ENCODE results near the gene ACO1. TPM values are rescaled to one million over a fixed set of nuclear protein-coding genes. Genes with fewer than 3 reads are reported as not detected.

ACO1 gene
- total and polyA plus RNA-seq, 4 donors: 41.3 to 78.5 (median 59.5) TPM

DNA sequence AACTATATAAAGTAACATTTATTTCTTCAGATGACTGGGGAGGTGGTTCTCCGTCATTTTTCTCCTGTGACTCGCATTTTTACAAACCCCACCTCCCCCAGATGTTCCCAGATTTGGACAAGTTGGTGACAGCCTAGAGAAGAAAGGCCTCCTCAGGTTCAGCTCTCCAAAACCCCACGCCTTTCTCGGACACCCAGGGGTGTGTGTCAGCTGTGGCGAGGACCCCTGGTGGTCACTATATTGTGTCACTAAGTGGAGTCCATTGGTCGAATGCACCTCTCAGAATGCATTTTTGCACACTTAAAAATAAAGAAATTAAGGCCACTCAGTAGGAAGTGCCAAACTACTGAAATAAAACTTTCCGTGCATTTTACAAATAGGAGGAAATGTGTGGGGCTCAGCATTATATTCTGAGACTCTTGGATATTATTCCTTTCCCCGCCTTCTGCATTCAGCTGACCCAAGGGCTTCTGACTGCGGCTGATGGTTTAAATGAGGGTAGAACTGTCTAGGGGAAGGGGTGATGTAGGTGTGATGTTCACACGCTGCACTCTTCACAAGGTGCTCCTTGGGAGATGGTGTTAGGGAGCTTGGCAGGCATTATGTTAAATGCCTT, 47.6 kb downstream of the ACO1 start (continued):
- TF ChIP-seq, protein P1, sequence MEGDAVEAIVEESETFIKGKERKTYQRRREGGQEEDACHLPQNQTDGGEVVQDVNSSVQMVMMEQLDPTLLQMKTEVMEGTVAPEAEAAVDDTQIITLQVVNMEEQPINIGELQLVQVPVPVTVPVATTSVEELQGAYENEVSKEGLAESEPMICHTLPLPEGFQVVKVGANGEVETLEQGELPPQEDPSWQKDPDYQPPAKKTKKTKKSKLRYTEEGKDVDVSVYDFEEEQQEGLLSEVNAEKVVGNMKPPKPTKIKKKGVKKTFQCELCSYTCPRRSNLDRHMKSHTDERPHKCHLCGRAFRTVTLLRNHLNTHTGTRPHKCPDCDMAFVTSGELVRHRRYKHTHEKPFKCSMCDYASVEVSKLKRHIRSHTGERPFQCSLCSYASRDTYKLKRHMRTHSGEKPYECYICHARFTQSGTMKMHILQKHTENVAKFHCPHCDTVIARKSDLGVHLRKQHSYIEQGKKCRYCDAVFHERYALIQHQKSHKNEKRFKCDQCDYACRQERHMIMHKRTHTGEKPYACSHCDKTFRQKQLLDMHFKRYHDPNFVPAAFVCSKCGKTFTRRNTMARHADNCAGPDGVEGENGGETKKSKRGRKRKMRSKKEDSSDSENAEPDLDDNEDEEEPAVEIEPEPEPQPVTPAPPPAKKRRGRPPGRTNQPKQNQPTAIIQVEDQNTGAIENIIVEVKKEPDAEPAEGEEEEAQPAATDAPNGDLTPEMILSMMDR (IDR thresholded peaks at IDR 0.05; ENCODE audit: low read depth, low read length, missing input control): peak; percentile 48

GRCh38 chr9:32434892-32435291, 50.4 kb downstream of the ACO1 start:
- WGBS: 72% methylated on average over 6 of the region's 6 CpGs

More at GRCh38 chr9:32434892-32435291, 50.4 kb downstream of the ACO1 start:
- Histone ChIP-seq H3K9me3 (ENCODE audit: control insufficient read depth in 4 of 4, low read length in 3 of 4) (no peaks in the 10 kb centered on the region), H3K27ac (ENCODE audit: low read depth in 1 of 2, low read length in 2 of 2) (no peak overlapping the region), H3K4me1 (ENCODE audit: control insufficient read depth in 4 of 4, insufficient read depth in 4 of 4, low read length in 3 of 4) (no peaks in the 10 kb centered on the region), H3K27me3 (ENCODE audit: control insufficient read depth in 4 of 4, insufficient read depth in 4 of 4, low read length in 3 of 4) (no peaks in the 10 kb centered on the region), H3K9ac (ENCODE audit: low read depth in 1 of 2, low read length in 2 of 2) (no peak overlapping the region), H3K36me3 (ENCODE audit: control insufficient read depth in 4 of 4, insufficient read depth in 3 of 4, low read depth in 1 of 4, low read length in 3 of 4) (peaks cover 3 to 73% (median 63%) of the 10 kb centered on the region in 4 donors), H3K4me3 (ENCODE audit: low read depth in 1 of 3, low read length in 3 of 3) (no peak overlapping the region)
- TF ChIP-seq FOXA2 (IDR thresholded peaks at IDR 0.05) (no peak), RXRA (IDR thresholded peaks at IDR 0.05) (no peak), JUND (IDR thresholded peaks at IDR 0.05) (no peak), NR2F2 (IDR thresholded peaks at IDR 0.05) (no peak), ZBTB33 (IDR thresholded peaks at IDR 0.05) (no peak), HNF4A (conservative IDR thresholded peaks at IDR 0.05) (no peak), MAX (IDR thresholded peaks at IDR 0.05) (no peak), TAF1 (conservative IDR thresholded peaks at IDR 0.05) (no peak), EGR1 (IDR thresholded peaks at IDR 0.05; ENCODE audit: low read depth in 2 of 2) (no peak), SP1 (IDR thresholded peaks at IDR 0.05) (no peak), FOXA1 (IDR thresholded peaks at IDR 0.05) (no peak), HNF4G (IDR thresholded peaks at IDR 0.05) (no peak), RAD21 (IDR thresholded peaks at IDR 0.05) (no peak), GABPA (IDR thresholded peaks at IDR 0.05 in 1 of 2, conservative IDR thresholded peaks at IDR 0.05 in 1 of 2) (no peak), YY1 (IDR thresholded peaks at IDR 0.05) (no peak)
- TF ChIP-seq, protein P2, sequence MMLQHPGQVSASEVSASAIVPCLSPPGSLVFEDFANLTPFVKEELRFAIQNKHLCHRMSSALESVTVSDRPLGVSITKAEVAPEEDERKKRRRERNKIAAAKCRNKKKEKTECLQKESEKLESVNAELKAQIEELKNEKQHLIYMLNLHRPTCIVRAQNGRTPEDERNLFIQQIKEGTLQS (IDR thresholded peaks at IDR 0.05): no peak
- TF ChIP-seq, protein P3, sequence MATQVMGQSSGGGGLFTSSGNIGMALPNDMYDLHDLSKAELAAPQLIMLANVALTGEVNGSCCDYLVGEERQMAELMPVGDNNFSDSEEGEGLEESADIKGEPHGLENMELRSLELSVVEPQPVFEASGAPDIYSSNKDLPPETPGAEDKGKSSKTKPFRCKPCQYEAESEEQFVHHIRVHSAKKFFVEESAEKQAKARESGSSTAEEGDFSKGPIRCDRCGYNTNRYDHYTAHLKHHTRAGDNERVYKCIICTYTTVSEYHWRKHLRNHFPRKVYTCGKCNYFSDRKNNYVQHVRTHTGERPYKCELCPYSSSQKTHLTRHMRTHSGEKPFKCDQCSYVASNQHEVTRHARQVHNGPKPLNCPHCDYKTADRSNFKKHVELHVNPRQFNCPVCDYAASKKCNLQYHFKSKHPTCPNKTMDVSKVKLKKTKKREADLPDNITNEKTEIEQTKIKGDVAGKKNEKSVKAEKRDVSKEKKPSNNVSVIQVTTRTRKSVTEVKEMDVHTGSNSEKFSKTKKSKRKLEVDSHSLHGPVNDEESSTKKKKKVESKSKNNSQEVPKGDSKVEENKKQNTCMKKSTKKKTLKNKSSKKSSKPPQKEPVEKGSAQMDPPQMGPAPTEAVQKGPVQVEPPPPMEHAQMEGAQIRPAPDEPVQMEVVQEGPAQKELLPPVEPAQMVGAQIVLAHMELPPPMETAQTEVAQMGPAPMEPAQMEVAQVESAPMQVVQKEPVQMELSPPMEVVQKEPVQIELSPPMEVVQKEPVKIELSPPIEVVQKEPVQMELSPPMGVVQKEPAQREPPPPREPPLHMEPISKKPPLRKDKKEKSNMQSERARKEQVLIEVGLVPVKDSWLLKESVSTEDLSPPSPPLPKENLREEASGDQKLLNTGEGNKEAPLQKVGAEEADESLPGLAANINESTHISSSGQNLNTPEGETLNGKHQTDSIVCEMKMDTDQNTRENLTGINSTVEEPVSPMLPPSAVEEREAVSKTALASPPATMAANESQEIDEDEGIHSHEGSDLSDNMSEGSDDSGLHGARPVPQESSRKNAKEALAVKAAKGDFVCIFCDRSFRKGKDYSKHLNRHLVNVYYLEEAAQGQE (IDR thresholded peaks at IDR 0.05): no peak
- TF ChIP-seq, protein P1 (IDR thresholded peaks at IDR 0.05; ENCODE audit: low read depth, low read length, missing input control): no peak
- no peak for DNase-seq (ENCODE audit: low spot score)

Data from liver (tissue), 9 donors.